Stimulated activated CD8-positive, alpha-beta memory T cell treated with anti-CD3 and anti-CD28 coated beads, Interleukin-12 subunit alpha, Interleukin-12 subunit beta, amount 100 ng/mL, for 24 hours (primary cell): ENCODE data around the gene NPHP4.
"Not testable (repeated sequence)": the region's sequence is repeated elsewhere in the genome, so short reads cannot be mapped to it uniquely, and the experiment has no call there.

Experiments
- DNase-seq: peaks from one replicate; pipeline ENCODE4 v3.0.0-alpha.2; 2020; ENCODE audit errors: extremely low read depth

NPHP4 gene

DNA sequence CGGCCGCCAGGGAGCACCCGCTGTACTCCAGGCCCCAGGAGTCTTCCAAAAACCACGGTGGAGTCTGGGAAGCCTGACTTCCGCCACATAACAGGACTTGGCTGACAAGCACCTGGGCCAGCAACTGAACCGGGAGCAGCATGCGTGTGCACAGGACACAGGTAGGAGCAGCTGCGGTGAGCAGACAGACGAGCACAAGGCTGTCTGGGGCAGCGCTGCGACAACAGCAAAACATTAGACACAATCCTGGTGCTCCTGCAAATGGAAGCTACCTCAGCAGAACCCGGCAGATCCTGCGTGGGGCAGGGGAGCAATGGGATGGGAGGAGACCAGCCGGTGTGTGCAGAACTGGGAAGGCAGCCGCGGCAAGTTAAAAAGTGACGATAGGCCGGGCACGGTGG, 80.4 kb downstream of the NPHP4 start:
- no peak for DNase-seq

DNA sequence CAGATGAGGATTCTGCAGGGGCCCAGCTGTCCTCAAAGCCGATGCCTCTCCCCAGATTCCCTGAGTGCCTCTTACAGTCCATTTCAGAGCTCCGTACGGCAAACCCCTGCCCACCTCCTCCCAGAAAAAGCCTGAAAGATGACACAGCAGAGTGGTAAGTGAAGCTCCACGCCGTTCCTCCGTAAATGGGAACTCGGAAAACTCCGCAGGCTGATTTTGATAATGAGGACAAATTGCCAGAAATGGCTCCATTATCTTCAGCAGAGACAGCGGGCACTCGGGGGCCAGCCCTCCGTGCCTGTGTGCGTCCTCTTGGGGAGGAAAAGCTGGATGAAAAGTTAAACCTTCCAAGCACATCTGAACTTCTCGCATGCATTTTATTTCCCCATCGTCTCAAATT, 81.1 kb downstream of the NPHP4 start:
- DNase-seq: no peak

DNA sequence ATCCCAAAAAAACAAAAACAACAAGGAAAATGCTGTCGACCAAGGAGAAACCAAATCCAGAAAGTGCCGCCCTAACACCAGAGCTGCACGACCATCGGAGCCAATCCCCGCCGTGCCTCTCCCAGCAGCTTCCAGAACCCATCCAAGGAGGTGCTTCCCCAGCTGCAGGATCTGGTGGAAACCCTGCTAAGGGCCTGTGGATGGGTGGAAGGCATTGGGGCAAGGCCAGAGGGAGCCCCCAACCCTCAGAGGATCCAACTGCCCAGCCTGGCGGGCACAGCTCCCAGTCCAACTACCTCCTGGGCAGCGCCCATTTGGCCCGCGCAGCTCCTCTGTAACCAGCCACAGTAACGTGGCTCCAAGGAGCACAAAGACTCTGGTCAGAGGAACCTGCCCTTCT, 81.6 kb downstream of the NPHP4 start:
- DNase-seq: no peak

GRCh38 chr1:5910276-5910620, 82.0 kb downstream of the NPHP4 start:
- no peak for DNase-seq

DNA sequence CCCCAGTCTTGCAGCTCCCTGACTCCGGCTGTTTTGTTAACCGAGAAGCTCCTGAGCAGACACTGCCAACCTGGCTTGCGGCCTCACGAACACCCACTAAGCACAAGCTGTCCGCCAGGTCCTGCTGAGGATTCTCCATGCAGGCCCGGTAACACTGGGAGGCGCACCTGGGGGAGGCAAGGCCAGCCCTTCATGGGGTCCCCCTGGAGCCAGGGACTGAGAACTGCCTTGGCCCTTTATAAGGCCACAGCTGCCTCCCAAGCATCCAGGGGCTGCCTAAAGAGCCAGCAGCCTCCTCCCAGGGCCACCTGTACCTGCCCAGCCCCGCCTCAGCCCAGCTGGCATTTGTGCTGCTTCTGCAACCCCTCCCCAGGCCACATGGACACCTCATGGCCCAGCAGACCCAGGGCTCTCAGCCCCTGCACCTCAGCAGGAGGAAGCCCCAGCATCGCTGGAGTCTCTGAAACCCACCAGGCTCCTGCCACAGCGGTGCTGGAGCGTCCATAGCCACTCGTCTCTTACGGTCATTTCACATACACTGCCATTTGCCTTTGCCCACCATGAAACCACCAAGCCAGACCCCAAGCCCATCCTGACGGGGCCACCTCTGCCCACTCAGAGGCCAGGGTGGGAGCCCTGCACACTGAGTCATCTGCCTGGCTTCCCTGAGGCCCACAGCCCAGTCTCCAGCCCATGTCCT, 82.5 kb downstream of the NPHP4 start:
- no peak for DNase-seq

- DNase-seq: no peak
These were observed 83.5 kb downstream of the NPHP4 start for GRCh38 chr1:5908461-5909375.

DNA sequence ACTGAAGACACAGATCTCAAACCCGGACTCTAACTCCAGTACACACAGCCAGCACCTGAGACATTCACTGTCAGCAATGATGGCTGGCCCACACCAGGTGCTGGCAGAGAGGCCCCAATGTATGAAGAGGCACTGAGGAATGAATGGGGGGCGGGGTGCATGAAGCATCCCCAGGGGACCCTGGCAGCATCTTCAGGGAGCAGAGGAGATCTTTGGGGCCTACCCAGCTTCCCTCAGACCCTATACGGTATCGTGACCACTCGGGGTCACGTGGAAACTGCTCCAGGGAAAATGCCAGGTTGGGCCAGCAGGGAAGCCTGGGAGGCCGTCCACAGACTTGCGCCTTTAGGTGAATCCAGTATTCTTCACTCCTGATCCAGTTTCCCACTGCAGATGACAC, 84.3 kb downstream of the NPHP4 start:
- DNase-seq: no peak

DNA sequence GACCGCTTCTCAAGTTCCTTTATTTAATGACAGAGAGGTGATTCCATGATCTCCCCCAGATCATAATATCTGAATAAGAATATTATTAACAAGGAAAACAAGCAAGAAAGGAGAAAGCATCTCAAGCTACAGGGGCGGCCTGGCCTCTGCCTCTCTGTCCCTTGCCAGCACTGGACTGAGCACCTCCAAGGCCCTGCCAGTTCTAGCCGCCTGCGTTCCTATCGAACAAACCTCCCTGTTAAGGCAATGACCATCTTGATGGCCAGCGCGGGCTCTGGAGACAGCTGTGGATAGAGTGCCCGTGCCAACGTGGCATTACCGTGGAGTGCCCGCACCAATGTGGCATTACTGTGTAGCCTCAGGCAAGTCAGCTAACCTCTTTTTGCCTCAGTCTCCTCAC, 84.8 kb downstream of the NPHP4 start:
- no peak for DNase-seq

DNA sequence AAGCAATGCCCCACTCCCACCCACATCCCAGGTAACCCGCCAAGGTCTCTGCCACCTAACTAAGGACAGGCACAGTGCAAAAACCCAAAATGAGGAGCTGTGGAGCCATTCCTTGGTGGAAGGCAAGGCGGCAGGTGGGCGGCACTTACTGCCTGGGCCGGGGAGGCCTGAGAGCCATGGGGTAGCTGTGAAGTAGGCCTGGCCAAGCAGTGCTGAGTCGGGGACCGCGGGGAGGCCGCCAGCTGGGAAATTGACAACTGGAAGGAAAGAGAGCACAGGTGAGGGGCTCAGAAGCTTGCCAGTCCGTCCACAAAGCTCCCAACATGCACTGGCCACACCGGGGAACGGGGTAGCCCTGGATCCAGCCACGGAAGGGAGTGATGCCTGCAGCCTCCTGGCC, 85.3 kb downstream of the NPHP4 start:
- DNase-seq: no peak

GRCh38 chr1:5906116-5906515, 86.1 kb downstream of the NPHP4 start:
- DNase-seq: no peak

GRCh38 chr1:5905436-5905835, 86.8 kb downstream of the NPHP4 start:
- no peak for DNase-seq

DNA sequence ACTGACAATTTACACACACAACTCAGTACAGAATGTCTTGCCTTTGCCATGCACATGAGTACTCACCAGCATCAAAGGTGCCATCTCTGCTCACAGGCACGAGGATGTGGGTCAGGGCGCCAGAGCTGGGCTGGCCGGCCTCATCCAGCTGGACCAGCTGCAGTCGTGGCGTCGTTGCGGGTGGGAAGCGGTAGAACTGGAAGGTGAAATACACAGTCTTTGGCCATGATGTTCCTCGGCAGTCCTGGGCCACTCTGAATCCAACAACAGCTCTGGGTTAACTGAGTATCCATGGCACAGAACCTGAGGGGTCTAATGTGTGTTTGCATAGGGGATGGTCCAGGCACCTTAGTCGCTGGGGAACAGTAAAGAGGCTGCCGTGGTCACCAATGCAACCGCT, 87.7 kb downstream of the NPHP4 start:
- DNase-seq: no peak

DNA sequence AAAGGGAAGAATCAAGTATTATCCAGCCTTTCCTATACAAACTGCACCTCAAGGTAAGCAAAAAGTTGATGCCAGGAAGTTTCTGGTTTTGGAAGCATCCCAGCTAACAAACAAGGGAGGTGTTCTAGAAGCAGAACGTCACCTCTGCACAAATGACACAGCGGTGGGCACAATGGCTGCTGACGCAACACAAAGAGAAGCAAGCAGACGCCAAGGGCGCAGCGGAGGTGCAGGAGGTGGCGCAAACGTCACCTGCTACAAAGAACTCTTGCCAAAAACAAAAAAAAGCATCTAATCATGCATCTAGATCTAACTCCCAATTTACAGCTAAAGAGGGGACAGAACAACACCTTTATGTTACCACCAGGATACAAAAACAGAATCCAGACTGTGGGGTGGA, 88.5 kb downstream of the NPHP4 start:
- DNase-seq: no peak

GRCh38 chr1:5903031-5903430, 89.2 kb downstream of the NPHP4 start:
- DNase-seq: no peak

- no peak for DNase-seq
These were observed 90.4 kb downstream of the NPHP4 start for GRCh38 chr1:5901841-5902240.

GRCh38 chr1:5901150-5901549, 91.1 kb downstream of the NPHP4 start:
- DNase-seq: no peak

GRCh38 chr1:5898266-5898665, 94.0 kb downstream of the NPHP4 start:
- DNase-seq: no peak

- no peak for DNase-seq
These were observed 95.2 kb downstream of the NPHP4 start for GRCh38 chr1:5896706-5897660.

DNA sequence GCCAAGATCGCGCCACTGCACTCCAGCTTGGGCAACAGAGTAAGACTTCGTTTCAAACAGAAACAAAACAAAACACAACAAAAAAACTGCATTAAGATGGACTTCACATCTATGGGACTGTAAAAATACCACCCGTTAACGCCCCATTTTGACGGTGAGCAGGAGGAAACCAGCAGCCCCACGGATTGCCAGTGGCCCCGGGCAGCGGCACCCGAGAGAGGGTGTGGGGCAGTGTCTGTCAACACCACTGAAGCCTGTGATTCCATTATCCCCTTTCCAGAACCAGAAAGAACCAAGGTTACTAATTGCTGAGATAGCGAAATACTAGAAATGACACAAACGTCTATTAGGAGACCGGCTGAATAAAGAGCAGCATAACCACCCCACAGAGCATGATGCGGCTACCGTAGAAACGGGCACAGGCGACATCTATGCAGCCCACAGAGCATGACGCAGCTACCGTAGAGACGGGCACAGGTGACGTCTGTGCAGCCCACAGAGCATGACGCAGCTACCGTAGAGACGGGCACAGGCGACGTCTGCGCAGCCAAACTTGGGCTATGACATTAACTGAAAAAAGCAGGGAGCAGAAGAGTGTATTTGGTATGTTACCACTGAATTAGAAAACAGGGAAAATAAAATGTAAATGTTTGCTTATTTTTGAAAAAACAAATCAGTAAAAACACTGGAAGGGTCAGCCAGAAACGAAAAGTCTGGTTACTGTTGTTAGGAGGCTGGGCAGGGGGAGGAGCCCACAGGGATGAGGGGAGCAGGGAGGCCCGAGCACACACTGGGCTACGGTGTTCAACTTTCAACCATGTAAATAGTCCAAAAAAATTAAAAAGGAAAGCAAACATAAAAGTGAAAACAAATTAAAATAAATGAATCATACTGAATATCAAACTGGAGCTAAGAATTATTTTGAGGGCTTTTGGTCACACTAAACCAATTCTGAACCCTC, 96.5 kb downstream of the NPHP4 start:
- DNase-seq: no peak

- not testable (repeated sequence) for DNase-seq
These were observed 98.4 kb downstream of the NPHP4 start for GRCh38 chr1:5893699-5894278.

DNA sequence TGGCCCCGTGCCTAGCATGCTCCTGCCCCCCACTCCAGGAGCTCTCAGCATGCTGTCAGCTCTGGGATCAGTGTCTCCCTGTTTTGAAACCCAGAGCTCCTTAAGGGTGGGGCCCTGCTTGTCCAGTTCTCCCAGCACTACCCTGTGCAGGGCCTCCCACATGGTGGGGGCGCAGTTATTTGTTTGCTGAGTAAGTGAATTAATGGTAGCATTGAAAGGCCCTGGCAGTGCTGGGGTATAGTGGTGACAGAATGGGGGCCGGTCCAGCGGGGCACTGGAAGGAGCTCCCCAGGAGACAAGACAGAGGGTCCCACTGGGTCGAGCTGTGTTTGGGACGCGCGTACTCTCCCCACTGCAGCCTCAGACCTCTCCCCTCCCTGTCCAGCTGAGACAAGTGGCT, 99.9 kb downstream of the NPHP4 start:
- no peak for DNase-seq
